ENCODE results near the gene USP25. TPM values are rescaled to one million over a fixed set of nuclear protein-coding genes. Genes with fewer than 3 reads are reported as not detected.

The USP25 gene
- total RNA-seq, 1 donor = 33.7 TPM

DNA sequence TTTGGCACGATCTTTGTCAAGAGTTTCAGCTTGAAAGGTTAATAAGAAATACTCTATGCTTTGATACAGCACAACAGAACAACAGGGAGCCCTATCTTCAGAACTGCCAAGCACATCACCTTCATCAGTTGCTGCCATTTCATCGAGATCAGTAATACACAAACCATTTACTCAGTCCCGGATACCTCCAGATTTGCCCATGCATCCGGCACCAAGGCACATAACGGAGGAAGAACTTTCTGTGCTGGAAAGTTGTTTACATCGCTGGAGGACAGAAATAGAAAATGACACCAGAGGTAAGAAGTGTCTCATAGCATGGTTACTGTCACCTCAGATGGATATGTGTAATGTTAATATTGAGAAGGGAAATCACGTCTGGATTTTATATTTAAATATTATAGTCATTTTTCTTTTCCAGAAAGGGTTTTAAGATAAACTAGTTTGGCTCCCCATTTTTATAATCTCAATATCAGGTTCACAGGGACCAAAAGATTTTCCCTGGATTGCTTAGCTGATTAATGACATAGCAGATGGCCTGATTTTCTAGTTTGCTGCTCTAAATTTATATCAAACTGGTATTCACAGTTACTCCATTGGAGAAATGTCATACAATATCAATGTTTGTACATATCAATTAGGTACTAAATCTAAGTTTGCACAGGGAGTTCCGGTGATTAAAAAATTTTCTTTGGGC is 97.3 kb downstream of the USP25 start:
- no peak overlapping the region for H3K4me3 ChIP-seq (ENCODE audit: low read depth, low read length)
- DNase-seq (ENCODE audit: low read depth) = no peak
- TF ChIP-seq, protein P1, sequence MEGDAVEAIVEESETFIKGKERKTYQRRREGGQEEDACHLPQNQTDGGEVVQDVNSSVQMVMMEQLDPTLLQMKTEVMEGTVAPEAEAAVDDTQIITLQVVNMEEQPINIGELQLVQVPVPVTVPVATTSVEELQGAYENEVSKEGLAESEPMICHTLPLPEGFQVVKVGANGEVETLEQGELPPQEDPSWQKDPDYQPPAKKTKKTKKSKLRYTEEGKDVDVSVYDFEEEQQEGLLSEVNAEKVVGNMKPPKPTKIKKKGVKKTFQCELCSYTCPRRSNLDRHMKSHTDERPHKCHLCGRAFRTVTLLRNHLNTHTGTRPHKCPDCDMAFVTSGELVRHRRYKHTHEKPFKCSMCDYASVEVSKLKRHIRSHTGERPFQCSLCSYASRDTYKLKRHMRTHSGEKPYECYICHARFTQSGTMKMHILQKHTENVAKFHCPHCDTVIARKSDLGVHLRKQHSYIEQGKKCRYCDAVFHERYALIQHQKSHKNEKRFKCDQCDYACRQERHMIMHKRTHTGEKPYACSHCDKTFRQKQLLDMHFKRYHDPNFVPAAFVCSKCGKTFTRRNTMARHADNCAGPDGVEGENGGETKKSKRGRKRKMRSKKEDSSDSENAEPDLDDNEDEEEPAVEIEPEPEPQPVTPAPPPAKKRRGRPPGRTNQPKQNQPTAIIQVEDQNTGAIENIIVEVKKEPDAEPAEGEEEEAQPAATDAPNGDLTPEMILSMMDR (IDR thresholded peaks at IDR 0.05; ENCODE audit: insufficient read depth, low read depth, low read length) = no peak

DNA sequence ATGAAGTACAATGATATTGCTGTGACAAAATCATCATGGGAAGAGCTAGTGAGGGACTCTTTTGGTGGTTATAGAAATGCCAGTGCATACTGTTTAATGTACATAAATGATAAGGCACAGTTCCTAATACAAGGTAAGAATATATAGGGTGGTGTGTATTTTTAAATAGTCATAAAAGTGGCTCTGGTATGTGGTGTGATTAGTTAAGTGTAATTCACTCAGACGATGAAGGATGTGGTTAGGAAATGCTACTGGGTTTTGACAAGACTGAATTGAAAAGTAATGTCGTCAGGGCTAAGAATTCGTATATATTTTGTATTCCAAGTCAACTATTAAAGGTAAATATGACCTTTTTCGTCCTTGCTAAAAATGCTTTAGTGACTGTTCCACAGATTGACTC is 101.7 kb downstream of the USP25 start:
- DNase-seq (ENCODE audit: low read depth) = no peak
- H3K4me3 ChIP-seq (ENCODE audit: low read depth, low read length) = no peak overlapping the region
- TF ChIP-seq, protein P1 (IDR thresholded peaks at IDR 0.05; ENCODE audit: insufficient read depth, low read depth, low read length) = no peak

DNA sequence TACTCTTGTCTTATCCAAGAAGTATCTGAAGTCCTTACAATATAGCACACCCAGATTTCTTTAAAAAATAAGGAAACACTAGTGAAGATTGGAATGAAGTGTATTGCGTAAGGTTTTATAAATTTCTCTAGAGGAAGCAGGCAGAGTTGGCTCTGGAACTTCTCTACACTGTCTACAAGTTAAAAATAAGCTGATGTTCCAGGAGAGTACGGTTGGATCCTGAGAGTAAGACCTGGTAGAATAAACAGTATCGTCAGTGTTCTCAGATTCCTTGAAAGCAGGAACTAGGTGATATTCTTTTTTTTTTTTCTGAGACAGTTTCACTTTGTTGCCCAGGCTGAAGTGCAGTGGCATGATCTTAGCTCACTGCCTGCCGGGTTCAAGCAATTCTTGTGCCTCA is 107.9 kb downstream of the USP25 start:
- peak; percentile 86 for DNase-seq (ENCODE audit: low read depth)
- TF ChIP-seq, protein P1 (IDR thresholded peaks at IDR 0.05; ENCODE audit: insufficient read depth, low read depth, low read length) = no peak
- no peak overlapping the region for H3K4me3 ChIP-seq (ENCODE audit: low read depth, low read length)

DNA sequence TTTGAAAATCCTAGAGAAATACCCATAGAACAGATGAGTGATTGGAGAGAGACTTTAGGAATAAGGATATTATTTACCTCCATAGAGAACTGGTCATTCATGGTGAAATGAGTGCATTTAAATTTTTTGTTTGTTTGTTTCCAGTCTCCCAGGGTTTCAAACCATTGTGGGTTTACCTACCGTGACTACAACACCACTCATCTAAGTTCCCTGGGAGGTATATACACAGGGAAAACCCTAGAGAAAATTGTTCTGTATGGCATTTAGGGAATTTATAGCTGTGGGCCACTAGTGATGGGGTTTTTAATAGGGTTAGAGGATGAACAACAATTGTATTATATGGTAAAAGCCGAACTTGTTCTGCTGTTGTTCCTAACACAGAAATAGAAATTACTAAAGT is 109.2 kb downstream of the USP25 start:
- H3K4me3 ChIP-seq (ENCODE audit: low read depth, low read length) = no peak overlapping the region
- TF ChIP-seq, protein P1 (IDR thresholded peaks at IDR 0.05; ENCODE audit: insufficient read depth, low read depth, low read length) = no peak
- no peak for DNase-seq (ENCODE audit: low read depth)

DNA sequence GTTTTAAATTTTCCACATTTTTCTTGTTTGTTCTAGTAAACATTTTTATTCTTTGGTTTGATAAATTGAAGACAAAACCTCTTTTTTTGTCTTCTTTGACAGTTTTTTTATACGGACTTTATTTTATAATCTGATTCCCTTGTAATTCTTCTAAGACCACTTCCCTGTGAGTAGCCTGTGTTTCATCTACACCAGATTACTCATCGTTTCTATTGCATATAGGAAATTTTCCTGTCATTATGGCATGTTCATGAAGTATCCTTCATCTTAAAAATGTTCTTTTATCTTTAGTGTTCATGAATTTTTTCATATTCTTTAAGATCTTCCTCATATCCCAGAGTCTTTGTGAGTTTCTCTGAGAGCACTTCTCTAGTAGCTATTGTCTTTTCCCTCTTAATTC is 109.8 kb downstream of the USP25 start:
- no peak for DNase-seq (ENCODE audit: low read depth)
- TF ChIP-seq, protein P1 (IDR thresholded peaks at IDR 0.05; ENCODE audit: insufficient read depth, low read depth, low read length) = no peak
- no peak overlapping the region for H3K4me3 ChIP-seq (ENCODE audit: low read depth, low read length)

DNA sequence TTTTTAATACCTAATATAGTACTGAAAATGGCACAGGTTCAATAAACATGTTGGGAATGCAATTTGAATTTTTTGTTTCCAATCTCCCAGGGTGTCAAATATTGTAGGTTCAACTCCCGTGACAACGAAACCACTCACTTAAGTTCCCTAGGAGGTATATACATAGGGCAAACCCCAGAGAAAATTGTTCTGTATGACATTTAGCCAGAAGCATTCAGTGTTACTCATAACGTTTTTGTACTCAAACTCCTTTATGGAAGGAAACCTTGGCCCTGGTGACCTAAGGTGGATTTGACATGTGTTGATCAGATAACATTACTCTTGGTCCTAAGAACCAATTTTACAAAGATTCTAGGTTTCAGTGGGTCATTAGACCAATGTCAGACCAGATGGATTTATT is 110.6 kb downstream of the USP25 start:
- TF ChIP-seq, protein P1 (IDR thresholded peaks at IDR 0.05; ENCODE audit: insufficient read depth, low read depth, low read length) = no peak
- H3K4me3 ChIP-seq (ENCODE audit: low read depth, low read length) = no peak overlapping the region
- DNase-seq (ENCODE audit: low read depth) = no peak

Measured in fibroblast of villous mesenchyme (primary cell).